Subcutaneous abdominal adipose tissue (tissue), 5 donors: ENCODE data around the gene SSTR1.

Experiments
- H3K27ac ChIP-seq: one replicate; pipeline ENCODE4 v1.7.0; 2013; ENCODE audit warnings: low read depth, mild to moderate bottlenecking, inconsistent platforms, low read length, moderate library complexity
- H3K27me3 ChIP-seq, 5 donors: one replicate each; pipeline ENCODE4 v1.7.0; 2013; ENCODE audit warnings: low read length in 5 of 5, inconsistent platforms in 1 of 5; ENCODE audit not compliant: control insufficient read depth in 5 of 5, insufficient read depth in 4 of 5
- H3K36me3 ChIP-seq, 5 donors: one replicate each; pipeline ENCODE4 v1.7.0; 2013; ENCODE audit warnings: low read length in 5 of 5; ENCODE audit not compliant: control insufficient read depth in 5 of 5, insufficient read depth in 5 of 5
- H3K4me1 ChIP-seq, 5 donors: one replicate each; pipeline ENCODE4 v1.7.0; 2013; ENCODE audit warnings: low read length in 5 of 5, mild to moderate bottlenecking in 3 of 5, moderate library complexity in 1 of 5; ENCODE audit not compliant: control insufficient read depth in 5 of 5, insufficient read depth in 5 of 5
- H3K4me3 ChIP-seq, 5 donors: one replicate each; pipeline ENCODE4 v1.7.0; 2013; ENCODE audit warnings: low read length in 5 of 5, low read depth in 1 of 5
- H3K9ac ChIP-seq, 5 donors: one replicate each; pipeline ENCODE4 v1.7.0; 2013; ENCODE audit warnings: low read length in 5 of 5, mild to moderate bottlenecking in 4 of 5, moderate library complexity in 3 of 5
- H3K9me3 ChIP-seq, 5 donors: one replicate each; pipeline ENCODE4 v1.7.0; 2013; ENCODE audit warnings: low read length in 5 of 5; ENCODE audit not compliant: control insufficient read depth in 5 of 5
- donor health status: healthy.
- donor health status: healthy.
- donor health status: healthy.
- donor health status: healthy.
- donor health status: healthy.

Gene SSTR1

DNA sequence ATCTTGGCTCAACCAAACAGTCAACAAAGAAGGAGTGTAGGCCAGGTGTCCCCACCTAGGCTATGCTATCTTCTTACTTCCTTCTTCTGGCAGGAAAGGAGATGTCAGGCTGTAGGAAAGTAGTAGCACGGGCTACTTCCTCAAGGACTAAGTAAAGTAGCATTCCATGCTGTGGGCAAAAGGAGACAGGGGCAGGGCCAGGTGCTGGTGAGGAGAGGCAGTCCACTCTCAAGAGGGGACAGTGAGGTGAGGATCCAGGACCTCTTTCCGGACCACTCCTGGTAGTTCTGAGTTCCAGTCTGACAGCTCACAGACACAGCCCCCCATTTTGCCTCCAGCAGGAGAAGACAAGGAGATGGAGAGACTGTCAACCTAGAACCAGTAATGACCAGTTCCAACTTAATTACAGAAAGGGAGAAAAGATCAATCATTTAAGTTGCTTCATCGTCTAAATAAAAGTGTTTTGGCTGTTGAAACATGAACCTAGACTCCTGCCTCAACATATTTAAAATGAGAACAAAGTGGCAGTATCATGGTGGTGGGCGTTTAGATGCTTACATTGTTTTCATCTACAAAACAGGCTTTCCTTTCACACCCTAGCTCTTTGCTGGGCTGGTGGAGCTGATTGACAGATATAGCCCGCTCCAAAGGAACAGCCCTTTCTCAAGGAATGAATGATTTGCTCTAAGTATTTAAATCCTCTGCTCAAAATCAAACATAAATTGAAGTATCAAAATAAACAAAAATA is 5.1 kb upstream of the SSTR1 start:
- Histone ChIP-seq H3K36me3 (no peaks in the 10 kb centered on the region), H3K4me3 (no peak overlapping the region), H3K9ac (no peak overlapping the region), H3K9me3 (peaks cover 0 to 8% (median 4%) of the 10 kb centered on the region in 5 donors), H3K27me3 (peaks cover 0 to 4% (median under 1%) of the 10 kb centered on the region in 5 donors), H3K27ac (no peak overlapping the region), H3K4me1 (peaks cover 0 to 3% (median under 1%) of the 10 kb centered on the region in 5 donors)

DNA sequence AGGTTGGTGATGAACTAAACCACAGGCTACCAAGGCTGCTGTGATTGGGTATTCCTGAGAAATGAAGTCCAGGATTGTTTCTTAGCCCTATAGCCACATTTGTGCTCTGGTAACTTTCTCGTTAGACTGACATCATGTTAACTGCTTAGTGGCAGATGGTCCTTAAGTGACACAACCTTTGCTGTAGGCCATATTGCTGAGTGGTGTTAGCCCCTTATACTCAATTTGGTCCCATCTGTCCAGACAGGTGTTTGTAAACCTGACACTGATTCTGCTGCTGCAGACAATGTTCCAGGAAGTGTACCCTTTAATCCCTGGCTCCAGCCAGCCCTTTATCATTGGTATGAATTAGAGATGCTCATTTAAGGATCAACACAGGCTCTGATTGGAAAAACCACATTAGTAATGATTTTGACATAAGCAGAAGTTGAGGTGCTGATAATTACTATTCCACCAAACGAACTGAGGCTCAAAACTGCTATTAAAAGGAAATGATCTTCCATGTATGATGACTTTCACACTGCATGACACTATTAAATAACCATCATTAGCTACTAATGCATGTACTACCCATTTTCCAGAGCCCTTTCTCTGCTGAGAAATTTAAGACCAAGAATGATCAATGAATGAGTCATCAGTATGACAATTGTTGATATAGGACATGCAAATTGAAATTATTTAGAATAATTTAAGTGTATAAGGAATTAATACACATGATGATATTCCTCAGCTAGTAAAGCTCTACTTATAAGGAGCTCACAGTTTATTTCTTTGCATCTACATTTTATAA is 3.6 kb upstream of the SSTR1 start:
- Histone ChIP-seq H3K9me3 (peaks cover 0 to 8% (median 4%) of the 10 kb centered on the region in 5 donors), H3K4me3 (no peak overlapping the region), H3K9ac (no peak overlapping the region)

DNA sequence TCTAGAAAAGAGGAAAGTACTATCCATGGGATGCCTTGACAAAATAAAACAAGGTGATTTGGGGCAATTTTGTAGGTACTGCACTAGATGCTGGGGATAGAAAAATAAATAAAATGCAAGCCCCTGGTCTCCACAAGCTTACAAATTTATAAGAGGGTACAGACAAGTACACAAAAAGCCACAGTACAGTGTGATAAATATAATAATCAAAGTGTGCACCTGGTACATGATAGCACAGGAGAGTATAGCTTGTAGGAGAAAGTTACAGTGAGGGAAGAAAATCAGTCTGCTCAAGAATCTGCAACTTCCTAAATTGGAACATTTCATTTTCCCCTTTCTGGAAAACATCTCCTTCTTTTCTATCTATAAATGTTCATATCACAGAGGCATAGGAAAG is 3.0 kb upstream of the SSTR1 start:
- Histone ChIP-seq H3K9me3 (peaks cover 0 to 8% (median 4%) of the 10 kb centered on the region in 5 donors), H3K27ac (no peak overlapping the region), H3K4me3 (no peak overlapping the region), H3K27me3 (peaks cover 10 to 22% (median 19%) of the 10 kb centered on the region in 5 donors), H3K9ac (no peak overlapping the region), H3K36me3 (no peaks in the 10 kb centered on the region), H3K4me1 (peaks cover 0 to 23% (median 18%) of the 10 kb centered on the region in 5 donors)

More for the DNA sequence above, 3.6 kb upstream of the SSTR1 start:
- Histone ChIP-seq H3K27ac (no peak overlapping the region), H3K36me3 (no peaks in the 10 kb centered on the region), H3K27me3 (peaks cover 6 to 16% (median 15%) of the 10 kb centered on the region in 5 donors), H3K4me1 (peaks cover 0 to 17% (median 13%) of the 10 kb centered on the region in 5 donors)

DNA sequence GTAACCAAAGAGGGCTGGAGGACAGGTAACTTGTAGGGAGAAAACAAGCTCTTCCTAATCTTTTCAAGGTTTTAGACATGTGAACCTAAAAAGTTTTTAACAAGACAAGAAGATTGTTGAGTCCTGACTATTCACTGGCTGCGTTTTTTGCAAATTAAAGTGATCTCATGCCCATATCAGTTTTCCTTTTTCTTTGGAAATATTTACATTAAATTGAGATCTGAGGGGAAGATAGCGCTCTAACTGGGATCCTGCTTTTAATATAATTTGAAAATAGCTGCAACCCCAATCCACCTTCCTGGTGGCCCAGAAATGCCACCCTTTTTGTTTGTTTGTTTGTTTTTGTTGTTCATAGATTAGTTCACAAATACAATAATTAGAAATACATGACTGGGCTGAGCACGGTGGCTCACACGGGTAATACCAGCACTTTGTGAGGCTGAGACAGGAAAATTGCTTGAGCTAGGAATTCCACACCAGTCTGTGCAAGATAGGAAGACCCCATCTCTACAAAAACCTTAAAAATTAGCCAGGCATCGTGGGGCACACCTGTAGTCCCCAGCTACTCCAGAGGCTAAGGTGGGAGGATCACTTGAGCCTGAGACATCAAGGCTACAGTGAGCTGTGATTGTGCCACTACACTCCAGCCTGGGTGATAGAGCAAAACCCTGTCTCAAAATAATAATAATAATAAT is 2.4 kb upstream of the SSTR1 start:
- Histone ChIP-seq H3K27me3 (peaks cover 16 to 27% (median 25%) of the 10 kb centered on the region in 5 donors), H3K9me3 (peaks cover 0 to 8% (median 4%) of the 10 kb centered on the region in 5 donors), H3K27ac (no peak overlapping the region), H3K9ac (no peak overlapping the region), H3K4me1 (peaks cover 0 to 28% (median 23%) of the 10 kb centered on the region in 5 donors), H3K4me3 (no peak overlapping the region), H3K36me3 (no peaks in the 10 kb centered on the region)

DNA sequence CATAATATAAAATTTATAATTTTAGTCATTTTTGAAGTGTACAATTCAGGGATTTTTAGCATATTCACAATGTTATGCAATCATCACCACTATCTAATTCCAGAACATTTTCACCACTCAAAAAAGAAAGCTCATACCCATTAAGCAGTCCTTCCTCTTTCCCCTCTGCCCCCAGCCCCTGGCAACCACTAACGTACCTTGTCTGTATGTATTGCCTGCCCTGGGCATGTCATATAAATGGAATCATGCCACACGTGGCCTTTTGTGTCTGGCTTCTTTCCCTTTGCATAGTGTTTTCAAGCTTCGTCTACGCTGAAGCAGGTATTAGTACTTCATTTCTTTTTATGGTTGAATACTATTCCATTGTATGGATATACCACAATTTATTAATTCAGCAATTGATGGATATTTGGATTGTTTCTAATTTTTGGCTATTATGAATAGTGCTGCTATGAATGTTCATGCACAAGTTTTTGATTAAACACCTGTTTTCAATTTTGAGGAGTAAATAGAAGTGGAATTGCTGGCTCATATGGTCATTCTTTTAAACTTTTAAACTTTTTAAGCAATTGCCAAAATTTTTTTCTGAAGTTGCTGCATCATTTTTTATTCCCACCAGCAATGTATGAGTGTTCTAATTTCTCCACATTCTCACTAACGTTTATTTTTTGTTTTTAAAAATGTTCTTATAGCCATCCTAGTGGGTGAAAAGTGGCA is 1.6 kb upstream of the SSTR1 start:
- H3K27ac ChIP-seq, result no peak overlapping the region
- peaks cover 0 to 8% (median 4%) of the 10 kb centered on the region in 5 donors for H3K9me3 ChIP-seq
- no peaks in the 10 kb centered on the region for H3K36me3 ChIP-seq
- H3K4me1 ChIP-seq, result peaks cover 0 to 33% (median 27%) of the 10 kb centered on the region in 5 donors
- H3K4me3 ChIP-seq, result no peak overlapping the region
- no peak overlapping the region for H3K9ac ChIP-seq
- H3K27me3 ChIP-seq, result peaks cover 18 to 34% (median 29%) of the 10 kb centered on the region in 5 donors

DNA sequence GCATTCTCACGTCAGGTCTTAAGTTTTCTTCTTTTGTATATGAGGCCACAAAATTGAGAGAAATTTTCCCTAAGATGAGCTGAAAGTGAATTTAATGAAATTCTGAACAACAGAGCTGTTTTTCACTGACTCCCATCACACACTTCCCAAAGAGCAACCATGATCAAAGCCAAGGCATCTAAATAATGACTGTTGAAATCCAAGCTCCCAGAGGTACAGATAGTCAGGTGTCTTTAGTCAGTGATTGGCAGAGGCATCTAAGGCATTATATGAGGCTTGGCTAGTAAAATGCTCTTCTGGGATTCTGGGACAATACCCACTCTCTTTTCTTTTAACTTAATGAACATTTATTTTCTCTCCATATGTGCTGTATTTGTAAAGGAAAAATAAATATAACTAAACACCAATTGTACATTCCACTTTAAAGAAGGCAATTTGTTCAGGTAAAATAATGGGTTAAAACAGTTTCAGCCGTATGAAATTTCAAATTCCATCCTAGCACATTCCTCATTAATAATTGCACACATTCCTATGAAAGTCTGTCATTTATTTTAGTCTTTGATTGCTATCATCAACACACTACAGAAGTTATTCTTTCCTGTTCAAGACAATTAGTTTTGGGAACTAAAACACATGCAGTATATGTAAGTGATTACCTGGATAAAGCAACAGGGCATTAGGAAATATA is 871 bp upstream of the SSTR1 start:
- Histone ChIP-seq H3K4me1 (peaks cover 0 to 36% (median 27%) of the 10 kb centered on the region in 5 donors), H3K27me3 (peaks cover 18 to 34% (median 29%) of the 10 kb centered on the region in 5 donors), H3K4me3 (no peak overlapping the region), H3K27ac (no peak overlapping the region), H3K9me3 (peaks cover 0 to 8% (median 4%) of the 10 kb centered on the region in 5 donors), H3K36me3 (no peaks in the 10 kb centered on the region), H3K9ac (no peak overlapping the region)

DNA sequence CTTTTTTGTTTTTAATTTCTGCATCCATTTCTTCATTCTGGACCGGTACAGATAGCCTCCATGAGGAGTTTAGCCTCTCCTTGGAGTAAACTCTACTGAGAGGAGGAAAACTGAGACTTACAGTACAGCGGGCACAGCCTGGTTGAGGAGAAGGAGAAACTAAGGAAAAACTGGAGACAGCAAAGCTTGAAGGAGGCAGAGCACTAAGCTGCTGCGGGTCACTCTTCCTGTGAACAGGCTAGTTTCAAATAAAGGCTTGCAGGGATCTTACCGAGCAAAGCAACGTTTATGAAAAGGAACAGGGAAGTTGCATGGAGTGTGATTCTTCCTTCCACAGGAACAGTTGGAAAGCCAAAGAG is 348 bp upstream of the SSTR1 start:
- Histone ChIP-seq H3K9ac (no peak overlapping the region), H3K27ac (no peak overlapping the region), H3K4me1 (peaks cover 0 to 38% (median 27%) of the 10 kb centered on the region in 5 donors), H3K4me3 (peak overlapping the region in 3 of 5 donors; percentile 55 to 67 (median 60)), H3K27me3 (peaks cover 18 to 34% (median 29%) of the 10 kb centered on the region in 5 donors), H3K9me3 (peaks cover 0 to 8% (median 4%) of the 10 kb centered on the region in 5 donors), H3K36me3 (no peaks in the 10 kb centered on the region)

DNA sequence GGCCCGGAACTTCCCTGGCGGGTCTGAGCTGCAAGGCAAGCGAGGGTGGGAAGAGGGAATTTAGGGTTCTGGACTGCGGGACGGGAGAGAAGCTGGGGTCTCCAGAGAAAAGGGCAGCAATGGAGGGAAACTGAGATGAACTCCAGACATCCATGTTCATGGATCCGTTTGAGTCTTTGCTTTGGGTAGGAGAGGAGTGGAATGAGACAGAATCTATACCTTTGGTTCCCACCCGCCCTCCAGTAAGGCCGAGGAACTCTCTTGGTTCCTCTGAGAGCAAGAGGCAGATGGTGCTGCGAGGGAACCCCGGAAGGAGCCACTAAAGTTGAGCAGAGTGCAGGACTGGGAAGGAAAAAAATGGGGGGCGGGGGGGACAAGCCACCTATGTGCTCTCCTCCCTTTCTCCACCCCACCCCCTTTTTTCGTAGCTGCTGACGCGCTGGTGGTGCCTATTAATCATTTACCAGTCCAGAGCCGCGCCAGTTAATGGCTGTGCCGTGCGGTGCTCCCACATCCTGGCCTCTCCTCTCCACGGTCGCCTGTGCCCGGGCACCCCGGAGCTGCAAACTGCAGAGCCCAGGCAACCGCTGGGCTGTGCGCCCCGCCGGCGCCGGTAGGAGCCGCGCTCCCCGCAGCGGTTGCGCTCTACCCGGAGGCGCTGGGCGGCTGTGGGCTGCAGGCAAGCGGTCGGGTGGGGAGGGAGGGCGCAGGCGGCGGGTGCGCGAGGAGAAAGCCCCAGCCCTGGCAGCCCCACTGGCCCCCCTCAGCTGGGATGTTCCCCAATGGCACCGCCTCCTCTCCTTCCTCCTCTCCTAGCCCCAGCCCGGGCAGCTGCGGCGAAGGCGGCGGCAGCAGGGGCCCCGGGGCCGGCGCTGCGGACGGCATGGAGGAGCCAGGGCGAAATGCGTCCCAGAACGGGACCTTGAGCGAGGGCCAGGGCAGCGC is 1.2 kb downstream of the SSTR1 start:
- H3K9ac ChIP-seq, result peak overlapping the region in 1 of 5 donors; percentile 16
- H3K27ac ChIP-seq, result no peak overlapping the region
- H3K4me1 ChIP-seq, result peaks cover 0 to 38% (median 27%) of the 10 kb centered on the region in 5 donors
- H3K4me3 ChIP-seq, result peak overlapping the region; percentile 26 to 67 (median 58)
- no peaks in the 10 kb centered on the region for H3K36me3 ChIP-seq
- H3K9me3 ChIP-seq, result peaks cover 0 to 8% (median 4%) of the 10 kb centered on the region in 5 donors
- peaks cover 18 to 35% (median 29%) of the 10 kb centered on the region in 5 donors for H3K27me3 ChIP-seq
